DND-41 (cell line): ENCODE results near the gene RAI2.

ENCODE experiments used
- ATAC-seq: fragments of 200-7000 bp; cut with Tn5 transposase; 3 replicates; pipeline ENCODE4 v1.9.1; 2021; ENCODE audit warnings: low read depth; ENCODE audit not compliant: insufficient read depth
- DNase-seq: peaks from one replicate; pipeline ENCODE4 v3.0.0-alpha.2; 2020
- H2AFZ ChIP-seq: 2 replicates; pipeline ENCODE4 v1.6.0; 2012; ENCODE audit warnings: low read depth, low read length
- H3K27ac ChIP-seq: 2 replicates; pipeline ENCODE4 v1.5.1; 2012; ENCODE audit warnings: low read length, inconsistent platforms
- H3K27me3 ChIP-seq: fragments of 200-600 bp; sonication (generic); 2 replicates; pipeline ENCODE4 v1.6.0; 2012; ENCODE audit warnings: low read length, mild to moderate bottlenecking, inconsistent platforms; ENCODE audit not compliant: insufficient read depth, poor library complexity
- H3K36me3 ChIP-seq: 2 replicates; pipeline ENCODE4 v1.5.1; 2012; ENCODE audit warnings: low read length, inconsistent platforms; ENCODE audit not compliant: insufficient read depth
- H3K4me1 ChIP-seq: 2 replicates; pipeline ENCODE4 v1.5.1; 2012; ENCODE audit warnings: mild to moderate bottlenecking, low read length; ENCODE audit not compliant: insufficient read depth
- H3K4me2 ChIP-seq: 2 replicates; pipeline ENCODE4 v1.6.0; 2012; ENCODE audit warnings: mild to moderate bottlenecking, moderate library complexity, low read length, inconsistent platforms; ENCODE audit not compliant: insufficient read depth
- H3K4me3 ChIP-seq, 2 experiments: fragments of 200-600 bp in 1 of 2; shearing (Covaris generic) in 1 of 2; 2 replicates each; pipeline ENCODE4 v1.5.1; 2012 to 2016; ENCODE audit warnings: inconsistent platforms in 2 of 2, low read length in 2 of 2, mild to moderate bottlenecking in 2 of 2, low read depth in 1 of 2, moderate library complexity in 1 of 2
- H3K79me2 ChIP-seq: 2 replicates; pipeline ENCODE4 v1.6.0; 2012; ENCODE audit warnings: low read length, inconsistent platforms; ENCODE audit not compliant: insufficient read depth
- H3K9ac ChIP-seq: 2 replicates; pipeline ENCODE4 v1.6.0; 2012; ENCODE audit warnings: low read depth, mild to moderate bottlenecking, inconsistent platforms, low read length, moderate library complexity
- H3K9me3 ChIP-seq: 2 replicates; pipeline ENCODE4 v1.5.1; 2012; ENCODE audit warnings: low read length, moderate library complexity, mild to moderate bottlenecking, inconsistent platforms; ENCODE audit not compliant: insufficient read depth, severe bottlenecking
- H4K20me1 ChIP-seq: 2 replicates; pipeline ENCODE4 v1.6.0; 2012; ENCODE audit warnings: low read length; ENCODE audit not compliant: insufficient read depth
- CTCF ChIP-seq: IDR thresholded peaks from 2 replicates; pipeline ENCODE4 v1.5.1; 2012; ENCODE audit warnings: borderline replicate concordance, low read length, moderate library complexity, mild to moderate bottlenecking; ENCODE audit not compliant: poor library complexity, severe bottlenecking; ENCODE audit errors: extremely low read depth
- EZH2 ChIP-seq: IDR thresholded peaks from 3 replicates; pipeline ENCODE4 v1.6.1; 2012; ENCODE audit warnings: borderline replicate concordance, low read depth, mild to moderate bottlenecking, moderate library complexity, low read length, inconsistent platforms; ENCODE audit not compliant: severe bottlenecking

Gene RAI2

GRCh38 chrX:17833954-17834353 is 27.1 kb downstream of the RAI2 start:
- TF ChIP-seq EZH2 (no peak), CTCF (no peak)
- no peak for DNase-seq
- ATAC-seq, result no peak

GRCh38 chrX:17831255-17831654 is 29.8 kb downstream of the RAI2 start:
- no peak for TF ChIP-seq EZH2
- H4K20me1 ChIP-seq, result no peaks in the 10 kb centered on the region
- no peak overlapping the region for H2AFZ ChIP-seq
- no peak overlapping the region for H3K4me3 ChIP-seq
- no peaks in the 10 kb centered on the region for H3K36me3 ChIP-seq
- no peaks in the 10 kb centered on the region for H3K4me1 ChIP-seq
- ATAC-seq, result no peak
- no peak overlapping the region for H3K4me2 ChIP-seq
- no peaks in the 10 kb centered on the region for H3K27me3 ChIP-seq
- H3K9ac ChIP-seq, result no peak overlapping the region
- no peak for DNase-seq
- H3K79me2 ChIP-seq, result no peaks in the 10 kb centered on the region
- H3K9me3 ChIP-seq, result no peaks in the 10 kb centered on the region
- H3K27ac ChIP-seq, result no peak overlapping the region

More at GRCh38 chrX:17833954-17834353, 27.1 kb downstream of the RAI2 start:
- H3K27ac ChIP-seq, result no peak overlapping the region
- no peaks in the 10 kb centered on the region for H3K9me3 ChIP-seq
- no peak overlapping the region for H3K9ac ChIP-seq
- no peaks in the 10 kb centered on the region for H4K20me1 ChIP-seq
- H3K27me3 ChIP-seq, result no peaks in the 10 kb centered on the region
- H3K36me3 ChIP-seq, result no peaks in the 10 kb centered on the region
- no peak overlapping the region for H2AFZ ChIP-seq
- no peak overlapping the region for H3K4me3 ChIP-seq
- H3K4me1 ChIP-seq, result no peaks in the 10 kb centered on the region
- no peaks in the 10 kb centered on the region for H3K79me2 ChIP-seq
- H3K4me2 ChIP-seq, result no peak overlapping the region

- H3K27ac ChIP-seq, result no peak overlapping the region
- no peak overlapping the region for H3K9ac ChIP-seq
- no peak for DNase-seq
- no peaks in the 10 kb centered on the region for H3K9me3 ChIP-seq
- H3K27me3 ChIP-seq, result no peaks in the 10 kb centered on the region
- no peaks in the 10 kb centered on the region for H3K36me3 ChIP-seq
- no peak overlapping the region for H3K4me2 ChIP-seq
- TF ChIP-seq CTCF (no peak), EZH2 (no peak)
- no peaks in the 10 kb centered on the region for H4K20me1 ChIP-seq
- H3K4me1 ChIP-seq, result no peaks in the 10 kb centered on the region
- no peaks in the 10 kb centered on the region for H3K79me2 ChIP-seq
- H3K4me3 ChIP-seq, result no peak overlapping the region
- no peak for ATAC-seq
- H2AFZ ChIP-seq, result no peak overlapping the region
These were observed 30.9 kb downstream of the RAI2 start for GRCh38 chrX:17830211-17830610.

GRCh38 chrX:17829566-17829965 is 31.5 kb downstream of the RAI2 start:
- no peaks in the 10 kb centered on the region for H3K27me3 ChIP-seq

More at GRCh38 chrX:17829566-17829965, 31.5 kb downstream of the RAI2 start:
- Histone ChIP-seq H3K79me2 (no peaks in the 10 kb centered on the region), H3K9me3 (no peaks in the 10 kb centered on the region), H3K36me3 (no peaks in the 10 kb centered on the region), H3K4me2 (no peak overlapping the region), H2AFZ (no peak overlapping the region), H4K20me1 (no peaks in the 10 kb centered on the region), H3K4me3 (no peak overlapping the region), H3K27ac (no peak overlapping the region), H3K4me1 (no peaks in the 10 kb centered on the region), H3K9ac (no peak overlapping the region)
- TF ChIP-seq CTCF (no peak), EZH2 (no peak)
- no peak for ATAC-seq
- DNase-seq, result no peak
